H1 (cell line): ENCODE results near the gene SMNDC1.

Experiments used
- CEBPB ChIP-seq: IDR thresholded peaks from 2 replicates; pipeline ENCODE4 v1.6.1; 2012; ENCODE audit warnings: low read depth, low read length
- CTCF ChIP-seq, 3 experiments: IDR thresholded peaks; 1 replicate in 2 of 3; 2 replicates in 1 of 3; pipeline versions ENCODE4 v1.5.1 to v1.6.1; 2011; ENCODE audit warnings: low read length in 3 of 3, mild to moderate bottlenecking in 3 of 3, inconsistent platforms in 2 of 3, low read depth in 1 of 3, moderate library complexity in 1 of 3; ENCODE audit not compliant: insufficient read depth in 1 of 3; ENCODE audit errors: control extremely low read depth in 1 of 3
- EP300 ChIP-seq, 2 experiments: IDR thresholded peaks; 1 replicate in 1 of 2; 2 replicates in 1 of 2; pipeline ENCODE4 v1.6.1; 2011 to 2012; ENCODE audit warnings: low read depth in 2 of 2, low read length in 2 of 2, mild to moderate bottlenecking in 2 of 2, borderline replicate concordance in 1 of 2, inconsistent platforms in 1 of 2, moderate library complexity in 1 of 2
- EZH2 ChIP-seq: fragments of 200-600 bp; sonication (generic); IDR thresholded peaks from 2 replicates; pipeline ENCODE4 v1.7.1; 2012; ENCODE audit warnings: low read depth, mild to moderate bottlenecking, moderate library complexity, low read length, inconsistent platforms; ENCODE audit not compliant: severe bottlenecking
- GABPA ChIP-seq: IDR thresholded peaks from 2 replicates; pipeline ENCODE4 v1.6.1; 2011; ENCODE audit warnings: mild to moderate bottlenecking, low read length, moderate library complexity, borderline replicate concordance; ENCODE audit not compliant: insufficient read depth
- JUND ChIP-seq: IDR thresholded peaks from 2 replicates; pipeline ENCODE4 v1.6.1; 2011; ENCODE audit warnings: mild to moderate bottlenecking, improper control_type of control experiment, low read length
- NRF1 ChIP-seq: IDR thresholded peaks from 2 replicates; pipeline ENCODE4 v1.6.1; 2011; ENCODE audit warnings: mild to moderate bottlenecking, low read depth, low read length, improper control_type of control experiment
- RFX5 ChIP-seq: IDR thresholded peaks from 2 replicates; pipeline ENCODE4 v1.6.1; 2011; ENCODE audit warnings: low read depth, low read length, improper control_type of control experiment, borderline replicate concordance
- SP1 ChIP-seq: IDR thresholded peaks from 2 replicates; pipeline ENCODE4 v1.6.1; 2011; ENCODE audit warnings: low read depth, low read length
- USF2 ChIP-seq: IDR thresholded peaks from 2 replicates; pipeline ENCODE4 v1.6.1; 2011; ENCODE audit warnings: low read length, improper control_type of control experiment
- YY1 ChIP-seq: IDR thresholded peaks from 2 replicates; pipeline ENCODE4 v1.6.1; 2011; ENCODE audit warnings: low read depth, mild to moderate bottlenecking, low read length
- ZNF274 ChIP-seq: IDR thresholded peaks from 2 replicates; pipeline ENCODE4 v1.7.0; 2012; ENCODE audit warnings: low read length, borderline replicate concordance; ENCODE audit errors: extremely low read depth

GRCh38 chr10:110304780-110305421 is at the start of gene SMNDC1:
- TF ChIP-seq CTCF (IDR thresholded peaks at IDR 0.05; ENCODE audit: control extremely low read depth in 1 of 3, insufficient read depth in 1 of 3, low read depth in 1 of 3, low read length in 3 of 3) = no peak
- TF ChIP-seq EP300 (IDR thresholded peaks at IDR 0.05; ENCODE audit: borderline replicate concordance in 1 of 2, low read depth in 2 of 2, low read length in 2 of 2) = 0 out of 3 replicates have a peak, but pooled peaks of 1 of the 2 experiments have one; percentile 6
- TF ChIP-seq ZNF274 = no peak
- TF ChIP-seq JUND = no peak
- no peak for TF ChIP-seq SP1
- TF ChIP-seq USF2 = peak; percentile 89
- no peak for TF ChIP-seq NRF1
- peak; percentile 89 for TF ChIP-seq YY1
- no peak for TF ChIP-seq GABPA
- no peak for TF ChIP-seq CEBPB
- no peak for TF ChIP-seq EZH2
- TF ChIP-seq RFX5 = no peak
